ENCODE results near the gene NXPH1. TPM values are rescaled to one million over a fixed set of nuclear protein-coding genes. Genes with fewer than 3 reads are reported as not detected.

NXPH1 gene
- polyA plus RNA-seq, 1 donor from 2014 or later, result 15.9 TPM

GRCh38 chr7:8753355-8753754 is 319.9 kb downstream of the NXPH1 start:
- H3K9ac ChIP-seq (ENCODE audit: low read length), result no peak overlapping the region
- no peaks in the 10 kb centered on the region for H3K9me2 ChIP-seq (ENCODE audit: insufficient read depth, low read length)
- no peak overlapping the region for H3K27ac ChIP-seq (ENCODE audit: low read length)
- no peak for TF ChIP-seq POLR2AphosphoS5 (IDR thresholded peaks at IDR 0.05)
- TF ChIP-seq RAD21 (conservative IDR thresholded peaks at IDR 0.05), result no peak
- no peak for TF ChIP-seq REST (IDR thresholded peaks at IDR 0.05; ENCODE audit: borderline replicate concordance)
- TF ChIP-seq, protein P1, sequence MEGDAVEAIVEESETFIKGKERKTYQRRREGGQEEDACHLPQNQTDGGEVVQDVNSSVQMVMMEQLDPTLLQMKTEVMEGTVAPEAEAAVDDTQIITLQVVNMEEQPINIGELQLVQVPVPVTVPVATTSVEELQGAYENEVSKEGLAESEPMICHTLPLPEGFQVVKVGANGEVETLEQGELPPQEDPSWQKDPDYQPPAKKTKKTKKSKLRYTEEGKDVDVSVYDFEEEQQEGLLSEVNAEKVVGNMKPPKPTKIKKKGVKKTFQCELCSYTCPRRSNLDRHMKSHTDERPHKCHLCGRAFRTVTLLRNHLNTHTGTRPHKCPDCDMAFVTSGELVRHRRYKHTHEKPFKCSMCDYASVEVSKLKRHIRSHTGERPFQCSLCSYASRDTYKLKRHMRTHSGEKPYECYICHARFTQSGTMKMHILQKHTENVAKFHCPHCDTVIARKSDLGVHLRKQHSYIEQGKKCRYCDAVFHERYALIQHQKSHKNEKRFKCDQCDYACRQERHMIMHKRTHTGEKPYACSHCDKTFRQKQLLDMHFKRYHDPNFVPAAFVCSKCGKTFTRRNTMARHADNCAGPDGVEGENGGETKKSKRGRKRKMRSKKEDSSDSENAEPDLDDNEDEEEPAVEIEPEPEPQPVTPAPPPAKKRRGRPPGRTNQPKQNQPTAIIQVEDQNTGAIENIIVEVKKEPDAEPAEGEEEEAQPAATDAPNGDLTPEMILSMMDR (IDR thresholded peaks at IDR 0.05; ENCODE audit: poor library complexity, severe bottlenecking), result no peak
- TF ChIP-seq TAF1 (IDR thresholded peaks at IDR 0.05; ENCODE audit: low read depth), result no peak
- TF ChIP-seq EZH2 (IDR thresholded peaks at IDR 0.05; ENCODE audit: borderline replicate concordance, insufficient read depth, low read length, poor library complexity, severe bottlenecking), result no peak
- no peak for TF ChIP-seq SMC3 (conservative IDR thresholded peaks at IDR 0.05; ENCODE audit: poor library complexity)
- no peak for TF ChIP-seq EP300 (conservative IDR thresholded peaks at IDR 0.05; ENCODE audit: poor library complexity, severe bottlenecking)
- no peak for TF ChIP-seq MXI1 (conservative IDR thresholded peaks at IDR 0.05; ENCODE audit: poor library complexity, severe bottlenecking)
- H3K36me3 ChIP-seq (ENCODE audit: insufficient read depth, low read length), result no peaks in the 10 kb centered on the region
- no peaks in the 10 kb centered on the region for H3F3A ChIP-seq (ENCODE audit: insufficient read depth, low read length, poor library complexity, severe bottlenecking)
- H3K4me3 ChIP-seq (ENCODE audit: low read length), result no peak overlapping the region
- no peaks in the 10 kb centered on the region for H4K20me1 ChIP-seq (ENCODE audit: insufficient read depth)
- H2AFZ ChIP-seq (ENCODE audit: low read depth, low read length), result no peak overlapping the region
- no peak overlapping the region for H3K4me2 ChIP-seq (ENCODE audit: low read length)
- H3K9me3 ChIP-seq (ENCODE audit: low read length), result no peaks in the 10 kb centered on the region
- no peaks in the 10 kb centered on the region for H3K79me2 ChIP-seq (replicated peaks; ENCODE audit: insufficient read depth, low read length)
- no peaks in the 10 kb centered on the region for H3K27me3 ChIP-seq (ENCODE audit: insufficient read depth, low read depth, low read length)

GRCh38 chr7:8761731-8762130 is 328.3 kb downstream of the NXPH1 start:
- no peaks in the 10 kb centered on the region for H3F3A ChIP-seq (ENCODE audit: insufficient read depth, low read length, poor library complexity, severe bottlenecking)
- no peak overlapping the region for H3K4me3 ChIP-seq (ENCODE audit: low read length)
- H3K9me2 ChIP-seq (ENCODE audit: insufficient read depth, low read length), result no peaks in the 10 kb centered on the region
- H2AFZ ChIP-seq (ENCODE audit: low read depth, low read length), result no peak overlapping the region
- H3K4me2 ChIP-seq (ENCODE audit: low read length), result no peak overlapping the region
- H3K9ac ChIP-seq (ENCODE audit: low read length), result no peak overlapping the region
- no peak overlapping the region for H3K27ac ChIP-seq (ENCODE audit: low read length)
- no peaks in the 10 kb centered on the region for H3K27me3 ChIP-seq (ENCODE audit: insufficient read depth, low read depth, low read length)
- no peaks in the 10 kb centered on the region for H4K20me1 ChIP-seq (ENCODE audit: insufficient read depth)
- no peaks in the 10 kb centered on the region for H3K79me2 ChIP-seq (replicated peaks; ENCODE audit: insufficient read depth, low read length)
- TF ChIP-seq TAF1 (IDR thresholded peaks at IDR 0.05; ENCODE audit: low read depth) (no peak), POLR2AphosphoS5 (IDR thresholded peaks at IDR 0.05) (no peak), EZH2 (IDR thresholded peaks at IDR 0.05; ENCODE audit: borderline replicate concordance, insufficient read depth, low read length, poor library complexity, severe bottlenecking) (no peak), MXI1 (conservative IDR thresholded peaks at IDR 0.05; ENCODE audit: poor library complexity, severe bottlenecking) (no peak), EP300 (conservative IDR thresholded peaks at IDR 0.05; ENCODE audit: poor library complexity, severe bottlenecking) (no peak), REST (IDR thresholded peaks at IDR 0.05; ENCODE audit: borderline replicate concordance) (no peak), RAD21 (conservative IDR thresholded peaks at IDR 0.05) (no peak), SMC3 (conservative IDR thresholded peaks at IDR 0.05; ENCODE audit: poor library complexity) (no peak)
- TF ChIP-seq, protein P1 (IDR thresholded peaks at IDR 0.05; ENCODE audit: poor library complexity, severe bottlenecking), result no peak
- H3K9me3 ChIP-seq (ENCODE audit: low read length), result no peaks in the 10 kb centered on the region
- H3K36me3 ChIP-seq (ENCODE audit: insufficient read depth, low read length), result no peaks in the 10 kb centered on the region

Data from neural cell (in vitro differentiated cells).